Upper lobe of left lung (tissue), 4 donors: ENCODE results near the gene MEPCE.
A peak's percentile ranks its signal among the peaks of the same experiment; 100 is the strongest.

Experiments used
- EP300 ChIP-seq, 4 donors: sonication (generic); formaldehyde crosslinking; IDR thresholded peaks; one replicate each; pipeline ENCODE4 v1.5.1; 2017; ENCODE audit warnings: antibody characterized with exemption in 4 of 4, control low read depth in 2 of 4
- POLR2A ChIP-seq, 4 donors: fragments of 450-650 bp; IDR thresholded peaks; one replicate each; pipeline ENCODE4 v1.5.1; 2016 to 2017; ENCODE audit warnings: antibody characterized with exemption in 4 of 4, mild to moderate bottlenecking in 2 of 4
- TF ChIP-seq, protein P1 (sequence below), 6 experiments: fragments of 450-650 bp in 4 of 6; fragments of 200-600 bp in 2 of 6; sonication (generic) in 2 of 6; IDR thresholded peaks; one replicate each; pipeline ENCODE4 v1.5.1; 2016 to 2019; ENCODE audit warnings: antibody characterized with exemption in 6 of 6

DNA sequence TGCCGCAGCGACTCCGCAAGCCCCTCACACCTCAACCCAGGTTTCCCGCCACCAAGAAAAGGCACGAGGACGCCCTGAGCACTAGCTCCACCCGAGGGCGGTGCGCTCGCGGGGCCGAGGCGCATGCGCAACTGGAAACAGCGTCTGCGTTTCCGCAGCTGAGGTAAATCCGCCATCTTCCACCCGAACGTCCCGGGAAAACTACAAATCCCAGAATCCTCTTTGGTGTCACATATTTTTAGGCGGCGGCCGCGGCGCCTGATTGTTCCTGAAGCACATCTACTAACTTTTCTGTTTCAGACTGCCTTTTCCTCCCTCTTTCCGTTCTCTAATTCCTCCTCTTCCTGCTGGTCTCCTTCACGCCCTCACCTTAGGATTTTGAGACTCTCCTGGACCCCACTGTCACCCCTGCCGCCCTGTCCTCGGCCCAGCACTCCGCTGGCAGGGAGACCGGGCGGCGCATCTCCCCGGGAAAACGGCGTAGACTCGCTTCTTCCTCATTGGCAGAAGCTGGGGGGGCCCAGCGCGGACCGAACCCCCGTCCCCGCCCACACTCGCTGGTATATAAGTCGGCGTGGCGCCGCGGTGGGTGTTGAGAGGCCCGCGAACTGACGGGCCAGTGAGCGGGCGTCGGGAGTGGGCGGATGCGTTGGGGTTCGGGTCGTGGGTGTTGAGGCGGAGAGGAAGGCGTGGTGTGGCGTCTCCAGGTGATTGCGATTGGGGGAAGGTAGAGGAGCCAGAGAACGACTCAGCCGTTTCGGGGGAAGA is 1.2 kb upstream of the MEPCE start, which contains the start of gene ZCWPW1:
- TF ChIP-seq, protein P1, sequence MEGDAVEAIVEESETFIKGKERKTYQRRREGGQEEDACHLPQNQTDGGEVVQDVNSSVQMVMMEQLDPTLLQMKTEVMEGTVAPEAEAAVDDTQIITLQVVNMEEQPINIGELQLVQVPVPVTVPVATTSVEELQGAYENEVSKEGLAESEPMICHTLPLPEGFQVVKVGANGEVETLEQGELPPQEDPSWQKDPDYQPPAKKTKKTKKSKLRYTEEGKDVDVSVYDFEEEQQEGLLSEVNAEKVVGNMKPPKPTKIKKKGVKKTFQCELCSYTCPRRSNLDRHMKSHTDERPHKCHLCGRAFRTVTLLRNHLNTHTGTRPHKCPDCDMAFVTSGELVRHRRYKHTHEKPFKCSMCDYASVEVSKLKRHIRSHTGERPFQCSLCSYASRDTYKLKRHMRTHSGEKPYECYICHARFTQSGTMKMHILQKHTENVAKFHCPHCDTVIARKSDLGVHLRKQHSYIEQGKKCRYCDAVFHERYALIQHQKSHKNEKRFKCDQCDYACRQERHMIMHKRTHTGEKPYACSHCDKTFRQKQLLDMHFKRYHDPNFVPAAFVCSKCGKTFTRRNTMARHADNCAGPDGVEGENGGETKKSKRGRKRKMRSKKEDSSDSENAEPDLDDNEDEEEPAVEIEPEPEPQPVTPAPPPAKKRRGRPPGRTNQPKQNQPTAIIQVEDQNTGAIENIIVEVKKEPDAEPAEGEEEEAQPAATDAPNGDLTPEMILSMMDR (IDR thresholded peaks at IDR 0.05) = peak in 3 of 6 experiments; percentile 4 to 11 (median 10)
- TF ChIP-seq POLR2A (IDR thresholded peaks at IDR 0.05) (peak; percentile 87 to 100 (median 99)), EP300 (IDR thresholded peaks at IDR 0.05) (peak in 1 of 4 donors; percentile 66)
